DND-41 (cell line): ENCODE measurements around the gene CCT8.

Source experiments
- EZH2 ChIP-seq: IDR thresholded peaks from 3 replicates; pipeline ENCODE4 v1.6.1; 2012; ENCODE audit warnings: borderline replicate concordance, low read depth, mild to moderate bottlenecking, moderate library complexity, low read length, inconsistent platforms; ENCODE audit not compliant: severe bottlenecking
- TF ChIP-seq, protein P1 (sequence below): IDR thresholded peaks from 2 replicates; pipeline ENCODE4 v1.5.1; 2012; ENCODE audit warnings: borderline replicate concordance, low read length, moderate library complexity, mild to moderate bottlenecking; ENCODE audit not compliant: poor library complexity, severe bottlenecking; ENCODE audit errors: extremely low read depth

DNA sequence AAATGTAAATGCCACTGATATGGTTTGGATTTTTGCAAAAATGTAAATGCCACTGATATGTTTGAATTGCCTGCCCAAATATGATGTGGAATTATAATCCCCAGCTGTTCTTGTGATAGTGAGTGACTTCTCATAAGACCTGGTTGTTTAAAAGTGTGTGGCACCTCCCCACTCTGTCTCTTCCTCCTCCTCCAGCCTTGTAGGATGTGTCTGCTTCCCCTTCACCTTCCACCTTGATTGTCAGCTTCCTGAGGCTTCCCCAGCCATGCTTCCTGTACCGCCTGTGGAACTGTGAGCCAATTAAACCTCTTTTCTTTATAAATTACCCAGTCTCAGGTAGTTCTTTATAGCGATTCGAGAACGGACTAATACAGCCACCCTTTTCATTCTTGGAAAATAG lies 1.3 kb upstream of the CCT8 start:
- TF ChIP-seq, protein P1, sequence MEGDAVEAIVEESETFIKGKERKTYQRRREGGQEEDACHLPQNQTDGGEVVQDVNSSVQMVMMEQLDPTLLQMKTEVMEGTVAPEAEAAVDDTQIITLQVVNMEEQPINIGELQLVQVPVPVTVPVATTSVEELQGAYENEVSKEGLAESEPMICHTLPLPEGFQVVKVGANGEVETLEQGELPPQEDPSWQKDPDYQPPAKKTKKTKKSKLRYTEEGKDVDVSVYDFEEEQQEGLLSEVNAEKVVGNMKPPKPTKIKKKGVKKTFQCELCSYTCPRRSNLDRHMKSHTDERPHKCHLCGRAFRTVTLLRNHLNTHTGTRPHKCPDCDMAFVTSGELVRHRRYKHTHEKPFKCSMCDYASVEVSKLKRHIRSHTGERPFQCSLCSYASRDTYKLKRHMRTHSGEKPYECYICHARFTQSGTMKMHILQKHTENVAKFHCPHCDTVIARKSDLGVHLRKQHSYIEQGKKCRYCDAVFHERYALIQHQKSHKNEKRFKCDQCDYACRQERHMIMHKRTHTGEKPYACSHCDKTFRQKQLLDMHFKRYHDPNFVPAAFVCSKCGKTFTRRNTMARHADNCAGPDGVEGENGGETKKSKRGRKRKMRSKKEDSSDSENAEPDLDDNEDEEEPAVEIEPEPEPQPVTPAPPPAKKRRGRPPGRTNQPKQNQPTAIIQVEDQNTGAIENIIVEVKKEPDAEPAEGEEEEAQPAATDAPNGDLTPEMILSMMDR, result no peak
- no peak for TF ChIP-seq EZH2
